ENCODE results near the gene TNIP2. TPM values are rescaled to one million over a fixed set of nuclear protein-coding genes. Genes with fewer than 3 reads are reported as not detected.

The TNIP2 gene
- total and polyA plus RNA-seq, 5 donors from 2014 or later, result 43.9 to 87.7 (median 52.3) TPM

GRCh38 chr4:2712261-2712842, 43.8 kb downstream of the TNIP2 start:
- Histone ChIP-seq H3K9me3 (ENCODE audit: control insufficient read depth in 2 of 2, low read length in 2 of 2) (no peaks in the 10 kb centered on the region), H3K4me1 (ENCODE audit: control insufficient read depth, insufficient read depth, low read length, poor library complexity, severe bottlenecking) (peaks cover 12% of the 10 kb centered on the region), H3K27ac (ENCODE audit: insufficient read depth, low read length, poor library complexity, severe bottlenecking) (no peak overlapping the region), H3K27me3 (ENCODE audit: control insufficient read depth, insufficient read depth, low read length) (no peaks in the 10 kb centered on the region), H3K36me3 (ENCODE audit: control insufficient read depth, insufficient read depth, low read length) (peaks cover 22% of the 10 kb centered on the region), H3K4me3 (ENCODE audit: low read depth, low read length) (no peak overlapping the region)
- ATAC-seq (ENCODE audit: low read depth in 2 of 2), result no peak
- Mint-ChIP-seq H3K9me3 (no peaks in the 10 kb centered on the region), H3K36me3 (peaks cover 14% of the 10 kb centered on the region), H3K27ac (peak overlapping the region in 2 of 3 donors; percentile 6 to 28), H3K27me3 (no peaks in the 10 kb centered on the region), H3K4me3 (no peak overlapping the region), H3K4me1 (peaks cover 15 to 34% (median 23%) of the 10 kb centered on the region in 4 donors)
- peak in 1 of 3 donors; percentile 18 for DNase-seq

- H3K27me3 ChIP-seq (ENCODE audit: control insufficient read depth, insufficient read depth, low read length), result no peaks in the 10 kb centered on the region
- H3K36me3 Mint-ChIP-seq, result peaks cover 44% of the 10 kb centered on the region
- no peaks in the 10 kb centered on the region for H3K27me3 Mint-ChIP-seq
- H3K4me1 ChIP-seq (ENCODE audit: control insufficient read depth, insufficient read depth, low read length, poor library complexity, severe bottlenecking), result no peaks in the 10 kb centered on the region
- H3K9me3 Mint-ChIP-seq, result no peaks in the 10 kb centered on the region
- no peak overlapping the region for H3K4me3 Mint-ChIP-seq
- peaks cover 0 to 9% (median 1%) of the 10 kb centered on the region in 4 donors for H3K4me1 Mint-ChIP-seq
- peaks cover 62% of the 10 kb centered on the region for H3K36me3 ChIP-seq (ENCODE audit: control insufficient read depth, insufficient read depth, low read length)
- no peak overlapping the region for H3K27ac ChIP-seq (ENCODE audit: insufficient read depth, low read length, poor library complexity, severe bottlenecking)
- no peak overlapping the region for H3K4me3 ChIP-seq (ENCODE audit: low read depth, low read length)
- H3K27ac Mint-ChIP-seq, result no peak overlapping the region
- ATAC-seq (ENCODE audit: low read depth in 2 of 2) (no peak), DNase-seq (no peak)
- H3K9me3 ChIP-seq (ENCODE audit: control insufficient read depth in 2 of 2, low read length in 2 of 2), result no peaks in the 10 kb centered on the region
Observed at GRCh38 chr4:2702770-2703169, 53.4 kb downstream of the TNIP2 start.

DNA sequence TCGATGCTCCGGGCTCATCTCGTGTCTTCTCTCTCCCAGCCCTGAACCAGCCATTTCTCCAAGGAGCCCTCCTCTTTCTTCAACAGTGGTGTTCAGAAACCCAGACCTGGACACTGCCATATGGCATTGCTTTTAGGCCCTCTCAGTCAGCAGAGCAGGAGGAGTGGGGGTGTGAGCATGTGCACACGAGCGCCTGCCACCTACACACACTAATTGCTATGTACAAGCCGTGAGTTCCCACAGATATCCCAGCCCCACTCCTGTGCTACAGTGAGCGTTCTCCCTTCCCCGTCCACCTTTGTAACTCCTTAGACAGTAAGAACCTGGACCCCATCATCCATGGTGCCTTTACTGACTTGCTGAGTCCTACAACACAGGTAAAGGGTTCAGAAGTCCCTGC, 53.8 kb downstream of the TNIP2 start:
- no peak for DNase-seq
- Mint-ChIP-seq H3K27me3 (no peaks in the 10 kb centered on the region), H3K4me3 (no peak overlapping the region), H3K36me3 (peaks cover 47% of the 10 kb centered on the region), H3K9me3 (no peaks in the 10 kb centered on the region), H3K27ac (no peak overlapping the region), H3K4me1 (peaks cover 0 to 9% (median 2%) of the 10 kb centered on the region in 4 donors)
- Histone ChIP-seq H3K36me3 (ENCODE audit: control insufficient read depth, insufficient read depth, low read length) (peaks cover 66% of the 10 kb centered on the region), H3K4me1 (ENCODE audit: control insufficient read depth, insufficient read depth, low read length, poor library complexity, severe bottlenecking) (no peaks in the 10 kb centered on the region), H3K27me3 (ENCODE audit: control insufficient read depth, insufficient read depth, low read length) (no peaks in the 10 kb centered on the region), H3K9me3 (ENCODE audit: control insufficient read depth in 2 of 2, low read length in 2 of 2) (no peaks in the 10 kb centered on the region), H3K27ac (ENCODE audit: insufficient read depth, low read length, poor library complexity, severe bottlenecking) (no peak overlapping the region), H3K4me3 (ENCODE audit: low read depth, low read length) (no peak overlapping the region)
- ATAC-seq (ENCODE audit: low read depth in 2 of 2), result no peak

GRCh38 chr4:2700031-2700430, 56.1 kb downstream of the TNIP2 start:
- no peak overlapping the region for H3K27ac Mint-ChIP-seq
- H3K4me1 Mint-ChIP-seq, result peaks cover 0 to 7% (median 2%) of the 10 kb centered on the region in 4 donors
- H3K4me3 ChIP-seq (ENCODE audit: low read depth, low read length), result no peak overlapping the region
- H3K27ac ChIP-seq (ENCODE audit: insufficient read depth, low read length, poor library complexity, severe bottlenecking), result no peak overlapping the region
- no peaks in the 10 kb centered on the region for H3K27me3 ChIP-seq (ENCODE audit: control insufficient read depth, insufficient read depth, low read length)
- H3K4me1 ChIP-seq (ENCODE audit: control insufficient read depth, insufficient read depth, low read length, poor library complexity, severe bottlenecking), result no peaks in the 10 kb centered on the region
- H3K4me3 Mint-ChIP-seq, result no peak overlapping the region
- no peaks in the 10 kb centered on the region for H3K9me3 Mint-ChIP-seq
- no peaks in the 10 kb centered on the region for H3K9me3 ChIP-seq (ENCODE audit: control insufficient read depth in 2 of 2, low read length in 2 of 2)
- H3K36me3 Mint-ChIP-seq, result peaks cover 47% of the 10 kb centered on the region
- no peak for ATAC-seq (ENCODE audit: low read depth in 2 of 2)
- no peaks in the 10 kb centered on the region for H3K27me3 Mint-ChIP-seq
- no peak for DNase-seq
- peaks cover 86% of the 10 kb centered on the region for H3K36me3 ChIP-seq (ENCODE audit: control insufficient read depth, insufficient read depth, low read length)

DNA sequence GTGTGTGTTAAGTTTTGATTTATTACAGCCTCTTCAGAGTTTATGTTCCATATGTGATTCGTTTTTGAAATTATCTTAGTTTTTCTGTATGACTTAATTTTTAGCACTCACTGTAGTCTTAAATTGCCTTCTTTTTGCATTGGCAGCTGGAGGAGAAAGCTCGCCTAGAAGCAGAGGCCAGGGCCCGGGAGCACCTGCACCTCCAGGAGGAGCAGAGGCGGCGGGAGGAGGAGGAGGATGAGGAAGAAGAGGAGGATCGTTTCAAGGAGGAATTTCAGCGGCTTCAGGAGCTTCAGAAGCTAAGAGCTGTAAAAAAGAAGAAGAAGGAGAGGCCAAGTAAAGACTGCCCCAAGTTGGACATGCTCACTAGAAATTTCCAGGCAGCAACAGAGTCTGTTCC, 56.6 kb downstream of the TNIP2 start:
- Mint-ChIP-seq H3K9me3 (no peaks in the 10 kb centered on the region), H3K4me3 (no peak overlapping the region), H3K27ac (no peak overlapping the region), H3K36me3 (peaks cover 50% of the 10 kb centered on the region), H3K4me1 (peaks cover 0 to 4% (median 2%) of the 10 kb centered on the region in 4 donors), H3K27me3 (no peaks in the 10 kb centered on the region)
- H3K9me3 ChIP-seq (ENCODE audit: control insufficient read depth in 2 of 2, low read length in 2 of 2), result no peaks in the 10 kb centered on the region
- no peaks in the 10 kb centered on the region for H3K4me1 ChIP-seq (ENCODE audit: control insufficient read depth, insufficient read depth, low read length, poor library complexity, severe bottlenecking)
- no peak overlapping the region for H3K4me3 ChIP-seq (ENCODE audit: low read depth, low read length)
- no peak for ATAC-seq (ENCODE audit: low read depth in 2 of 2)
- H3K36me3 ChIP-seq (ENCODE audit: control insufficient read depth, insufficient read depth, low read length), result peaks cover 91% of the 10 kb centered on the region
- no peak overlapping the region for H3K27ac ChIP-seq (ENCODE audit: insufficient read depth, low read length, poor library complexity, severe bottlenecking)
- no peak for DNase-seq
- H3K27me3 ChIP-seq (ENCODE audit: control insufficient read depth, insufficient read depth, low read length), result no peaks in the 10 kb centered on the region

DNA sequence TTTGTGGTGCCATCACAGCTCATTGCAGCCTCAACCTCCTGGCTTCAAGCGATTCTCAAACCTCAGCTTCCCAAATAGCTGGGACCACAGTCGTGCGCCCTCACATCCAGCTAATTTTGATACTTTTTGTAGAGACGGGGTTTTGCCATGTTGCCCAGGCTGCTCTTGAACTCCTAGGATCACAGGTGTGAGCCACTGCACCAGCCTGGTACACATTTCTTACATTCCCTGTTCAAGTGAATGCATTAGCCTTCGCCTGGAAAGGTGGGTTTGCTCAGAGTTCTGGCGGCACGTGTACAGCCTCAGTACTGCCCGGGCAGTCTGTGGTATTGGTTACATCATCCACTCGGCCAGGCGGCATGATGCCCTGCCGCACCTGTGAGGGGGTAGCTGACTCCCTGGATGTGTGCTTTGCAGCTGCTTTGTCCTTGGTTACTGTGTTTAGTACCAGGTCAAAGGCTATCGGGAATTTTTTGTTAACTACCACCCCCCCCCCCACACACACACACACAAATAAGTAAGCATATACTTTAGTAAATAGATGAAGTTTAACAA, 57.1 kb downstream of the TNIP2 start:
- Mint-ChIP-seq H3K36me3 (peaks cover 54% of the 10 kb centered on the region), H3K4me3 (no peak overlapping the region), H3K4me1 (peaks cover 0 to 4% (median 2%) of the 10 kb centered on the region in 4 donors), H3K27me3 (no peaks in the 10 kb centered on the region), H3K9me3 (no peaks in the 10 kb centered on the region), H3K27ac (no peak overlapping the region)
- Histone ChIP-seq H3K4me1 (ENCODE audit: control insufficient read depth, insufficient read depth, low read length, poor library complexity, severe bottlenecking) (no peaks in the 10 kb centered on the region), H3K36me3 (ENCODE audit: control insufficient read depth, insufficient read depth, low read length) (peaks cover 95% of the 10 kb centered on the region), H3K4me3 (ENCODE audit: low read depth, low read length) (no peak overlapping the region), H3K27me3 (ENCODE audit: control insufficient read depth, insufficient read depth, low read length) (no peaks in the 10 kb centered on the region), H3K9me3 (ENCODE audit: control insufficient read depth in 2 of 2, low read length in 2 of 2) (no peaks in the 10 kb centered on the region), H3K27ac (ENCODE audit: insufficient read depth, low read length, poor library complexity, severe bottlenecking) (no peak overlapping the region)
- DNase-seq (no peak), ATAC-seq (ENCODE audit: low read depth in 2 of 2) (no peak)

GRCh38 chr4:2698504-2698903, 57.6 kb downstream of the TNIP2 start:
- H3K27me3 ChIP-seq (ENCODE audit: control insufficient read depth, insufficient read depth, low read length), result no peaks in the 10 kb centered on the region
- no peak overlapping the region for H3K4me3 Mint-ChIP-seq
- H3K27ac Mint-ChIP-seq, result no peak overlapping the region
- H3K36me3 Mint-ChIP-seq, result peaks cover 59% of the 10 kb centered on the region
- no peaks in the 10 kb centered on the region for H3K9me3 ChIP-seq (ENCODE audit: control insufficient read depth in 2 of 2, low read length in 2 of 2)
- ATAC-seq (ENCODE audit: low read depth in 2 of 2) (no peak), DNase-seq (no peak)
- H3K36me3 ChIP-seq (ENCODE audit: control insufficient read depth, insufficient read depth, low read length), result peaks cover 96% of the 10 kb centered on the region
- no peak overlapping the region for H3K4me3 ChIP-seq (ENCODE audit: low read depth, low read length)
- no peaks in the 10 kb centered on the region for H3K4me1 ChIP-seq (ENCODE audit: control insufficient read depth, insufficient read depth, low read length, poor library complexity, severe bottlenecking)
- peaks cover 0 to 4% (median 2%) of the 10 kb centered on the region in 4 donors for H3K4me1 Mint-ChIP-seq
- no peaks in the 10 kb centered on the region for H3K9me3 Mint-ChIP-seq
- no peak overlapping the region for H3K27ac ChIP-seq (ENCODE audit: insufficient read depth, low read length, poor library complexity, severe bottlenecking)
- H3K27me3 Mint-ChIP-seq, result no peaks in the 10 kb centered on the region

DNA sequence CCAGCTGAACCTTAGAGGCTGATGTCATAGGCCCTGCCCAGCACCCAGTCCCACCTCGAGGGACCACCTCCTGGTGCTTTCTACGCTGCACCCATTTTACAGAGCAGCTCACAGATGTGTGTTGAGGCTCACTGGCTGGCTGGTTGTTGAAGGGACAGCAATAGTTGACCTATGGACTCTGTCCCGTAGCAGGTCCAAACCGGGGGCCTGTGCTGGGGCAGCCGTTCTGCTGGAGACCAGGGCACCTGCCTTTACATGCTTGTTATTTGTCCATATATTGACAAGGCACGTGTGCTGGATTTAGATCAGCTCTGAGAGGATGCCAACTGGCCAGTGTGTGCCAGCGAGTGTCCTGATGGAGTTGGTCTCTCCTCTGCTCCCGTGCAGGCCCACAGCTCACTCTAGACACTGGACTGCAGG, 58.1 kb downstream of the TNIP2 start:
- ATAC-seq (ENCODE audit: low read depth in 2 of 2) (no peak), DNase-seq (no peak)
- Histone ChIP-seq H3K27me3 (ENCODE audit: control insufficient read depth, insufficient read depth, low read length) (no peaks in the 10 kb centered on the region), H3K4me1 (ENCODE audit: control insufficient read depth, insufficient read depth, low read length, poor library complexity, severe bottlenecking) (no peaks in the 10 kb centered on the region), H3K9me3 (ENCODE audit: control insufficient read depth in 2 of 2, low read length in 2 of 2) (no peaks in the 10 kb centered on the region), H3K36me3 (ENCODE audit: control insufficient read depth, insufficient read depth, low read length) (peaks cover 96% of the 10 kb centered on the region), H3K27ac (ENCODE audit: insufficient read depth, low read length, poor library complexity, severe bottlenecking) (no peak overlapping the region), H3K4me3 (ENCODE audit: low read depth, low read length) (no peak overlapping the region)
- no peaks in the 10 kb centered on the region for H3K9me3 Mint-ChIP-seq
- H3K36me3 Mint-ChIP-seq, result peaks cover 63% of the 10 kb centered on the region
- H3K4me3 Mint-ChIP-seq, result no peak overlapping the region
- H3K27ac Mint-ChIP-seq, result no peak overlapping the region
- H3K27me3 Mint-ChIP-seq, result no peaks in the 10 kb centered on the region
- H3K4me1 Mint-ChIP-seq, result peaks cover 0 to 4% (median 2%) of the 10 kb centered on the region in 4 donors
